PC-9 (cell line): ENCODE results near the gene MMP17.

Source experiments
- CTCF ChIP-seq: fragments of 200-600 bp; sonication (generic); conservative IDR thresholded peaks from 2 replicates; pipeline ENCODE4 v1.6.1; 2017; ENCODE audit warnings: mixed run types, antibody characterized with exemption, mild to moderate bottlenecking, moderate library complexity
- EZH2 ChIP-seq: fragments of 200-600 bp; sonication (generic); IDR thresholded peaks from 2 replicates; pipeline ENCODE4 v1.8.0; 2017; ENCODE audit warnings: antibody characterized with exemption, low read depth

- TF ChIP-seq CTCF (no peak), EZH2 (no peak)
Observed at GRCh38 chr12:131841547-131841946, 13.4 kb downstream of the MMP17 start.
